Testis (tissue), 2 donors: ENCODE measurements around the gene DNMBP.

Experiments used
- POLR2A ChIP-seq: fragments of 450-650 bp; IDR thresholded peaks from one replicate; pipeline ENCODE4 v1.6.1; 2017; ENCODE audit warnings: antibody characterized with exemption, mild to moderate bottlenecking, moderate library complexity
- TF ChIP-seq, protein P1 (sequence below), 3 experiments: fragments of 450-650 bp in 2 of 3; fragments of 200-600 bp in 1 of 3; sonication (generic) in 1 of 3; IDR thresholded peaks; one replicate each; pipeline ENCODE4 v1.5.1; 2016 to 2019; ENCODE audit warnings: antibody characterized with exemption in 3 of 3, mild to moderate bottlenecking in 2 of 3, moderate library complexity in 1 of 3

DNA sequence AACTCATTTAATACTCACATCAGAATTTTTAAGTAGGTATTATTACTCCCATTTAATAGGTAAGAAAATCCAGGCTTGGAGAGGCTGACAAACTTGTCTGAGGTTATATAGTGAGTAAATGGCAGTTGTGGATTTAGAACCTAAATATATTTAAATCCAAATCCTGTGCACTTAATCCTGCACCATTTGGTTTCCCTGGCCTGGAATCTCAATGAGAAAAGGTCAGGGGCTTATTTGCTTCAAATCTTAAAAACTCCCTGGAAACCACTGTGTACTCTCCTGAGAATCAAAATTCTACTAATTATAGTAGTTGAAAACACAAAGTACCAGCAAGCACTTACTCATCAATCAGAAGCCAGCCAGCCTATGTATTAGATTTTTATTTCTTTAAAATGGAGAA, 97.7 kb downstream of the DNMBP start:
- TF ChIP-seq, protein P1, sequence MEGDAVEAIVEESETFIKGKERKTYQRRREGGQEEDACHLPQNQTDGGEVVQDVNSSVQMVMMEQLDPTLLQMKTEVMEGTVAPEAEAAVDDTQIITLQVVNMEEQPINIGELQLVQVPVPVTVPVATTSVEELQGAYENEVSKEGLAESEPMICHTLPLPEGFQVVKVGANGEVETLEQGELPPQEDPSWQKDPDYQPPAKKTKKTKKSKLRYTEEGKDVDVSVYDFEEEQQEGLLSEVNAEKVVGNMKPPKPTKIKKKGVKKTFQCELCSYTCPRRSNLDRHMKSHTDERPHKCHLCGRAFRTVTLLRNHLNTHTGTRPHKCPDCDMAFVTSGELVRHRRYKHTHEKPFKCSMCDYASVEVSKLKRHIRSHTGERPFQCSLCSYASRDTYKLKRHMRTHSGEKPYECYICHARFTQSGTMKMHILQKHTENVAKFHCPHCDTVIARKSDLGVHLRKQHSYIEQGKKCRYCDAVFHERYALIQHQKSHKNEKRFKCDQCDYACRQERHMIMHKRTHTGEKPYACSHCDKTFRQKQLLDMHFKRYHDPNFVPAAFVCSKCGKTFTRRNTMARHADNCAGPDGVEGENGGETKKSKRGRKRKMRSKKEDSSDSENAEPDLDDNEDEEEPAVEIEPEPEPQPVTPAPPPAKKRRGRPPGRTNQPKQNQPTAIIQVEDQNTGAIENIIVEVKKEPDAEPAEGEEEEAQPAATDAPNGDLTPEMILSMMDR (IDR thresholded peaks at IDR 0.05): no peak
- no peak for TF ChIP-seq POLR2A
